Parathyroid adenoma (tissue), 2 donors: Measurements from ENCODE around the gene MPZL1.

Experiments used
- H2AFZ ChIP-seq: fragments of 300-600 bp; sonication (generic); one replicate; pipeline ENCODE4 v1.7.0; 2017; ENCODE audit warnings: antibody characterized with exemption, mild to moderate bottlenecking
- H3K27ac ChIP-seq: fragments of 300-600 bp; sonication (generic); one replicate; pipeline ENCODE4 v1.7.0; 2017
- H3K27me3 ChIP-seq: fragments of 300-600 bp; sonication (generic); one replicate; pipeline ENCODE4 v1.7.0; 2017; ENCODE audit warnings: low read length; ENCODE audit not compliant: control insufficient read depth, insufficient read depth
- H3K36me3 ChIP-seq: fragments of 300-600 bp; sonication (generic); one replicate; pipeline ENCODE4 v1.7.0; 2017; ENCODE audit warnings: low read length; ENCODE audit not compliant: control insufficient read depth, insufficient read depth
- H3K4me1 ChIP-seq: fragments of 300-600 bp; sonication (generic); one replicate; pipeline ENCODE4 v1.7.0; 2017; ENCODE audit warnings: control low read depth
- H3K4me2 ChIP-seq: fragments of 300-600 bp; sonication (generic); one replicate; pipeline ENCODE4 v1.7.0; 2017; ENCODE audit warnings: low read length
- H3K4me3 ChIP-seq: fragments of 300-600 bp; sonication (generic); one replicate; pipeline ENCODE4 v1.7.0; 2017; ENCODE audit warnings: low read depth, low read length
- H3K79me2 ChIP-seq: fragments of 300-600 bp; sonication (generic); one replicate; pipeline ENCODE4 v1.7.0; 2017; ENCODE audit warnings: control low read depth
- H3K9ac ChIP-seq: fragments of 300-600 bp; sonication (generic); one replicate; pipeline ENCODE4 v1.7.0; 2017; ENCODE audit warnings: mild to moderate bottlenecking
- H3K9me3 ChIP-seq: fragments of 300-600 bp; sonication (generic); one replicate; pipeline ENCODE4 v1.7.0; 2017; ENCODE audit warnings: low read length; ENCODE audit not compliant: control insufficient read depth
- CTCF ChIP-seq: fragments of 300-600 bp; sonication (generic); IDR thresholded peaks from one replicate; pipeline ENCODE4 v1.7.0; 2017; ENCODE audit warnings: antibody characterized with exemption, mild to moderate bottlenecking
- donor health status: primary hyperparathyroidism.

MPZL1 gene

GRCh38 chr1:167820684-167821355, 99.0 kb downstream of the MPZL1 start:
- H3K27ac ChIP-seq: no peak overlapping the region
- TF ChIP-seq CTCF: no peak
- H3K4me1 ChIP-seq: no peaks in the 10 kb centered on the region
- no peaks in the 10 kb centered on the region for H3K9me3 ChIP-seq
- no peaks in the 10 kb centered on the region for H3K27me3 ChIP-seq
- H2AFZ ChIP-seq: peak overlapping the region; percentile 72
- H3K4me2 ChIP-seq: peak overlapping the region; percentile 72
- no peaks in the 10 kb centered on the region for H3K36me3 ChIP-seq
- peak overlapping the region; percentile 48 for H3K4me3 ChIP-seq
- no peaks in the 10 kb centered on the region for H3K79me2 ChIP-seq
- no peak overlapping the region for H3K9ac ChIP-seq

GRCh38 chr1:167821356-167821685, 99.5 kb downstream of the MPZL1 start:
- no peak for TF ChIP-seq CTCF

GRCh38 chr1:167821969-167822685, 100.3 kb downstream of the MPZL1 start:
- H3K36me3 ChIP-seq: no peaks in the 10 kb centered on the region
- no peak overlapping the region for H3K4me2 ChIP-seq
- no peaks in the 10 kb centered on the region for H3K79me2 ChIP-seq
- no peaks in the 10 kb centered on the region for H3K9me3 ChIP-seq
- no peak overlapping the region for H3K9ac ChIP-seq
- H3K4me3 ChIP-seq: no peak overlapping the region
- no peak for TF ChIP-seq CTCF
- no peaks in the 10 kb centered on the region for H3K27me3 ChIP-seq
- H3K27ac ChIP-seq: no peak overlapping the region
- H3K4me1 ChIP-seq: no peaks in the 10 kb centered on the region
- H2AFZ ChIP-seq: no peak overlapping the region

More at GRCh38 chr1:167821356-167821685, 99.5 kb downstream of the MPZL1 start:
- no peaks in the 10 kb centered on the region for H3K79me2 ChIP-seq
- H3K4me3 ChIP-seq: no peak overlapping the region
- no peak overlapping the region for H2AFZ ChIP-seq
- no peaks in the 10 kb centered on the region for H3K36me3 ChIP-seq
- no peaks in the 10 kb centered on the region for H3K27me3 ChIP-seq
- no peak overlapping the region for H3K4me2 ChIP-seq
- H3K27ac ChIP-seq: no peak overlapping the region
- H3K4me1 ChIP-seq: no peaks in the 10 kb centered on the region
- no peak overlapping the region for H3K9ac ChIP-seq
- H3K9me3 ChIP-seq: no peaks in the 10 kb centered on the region

- no peak overlapping the region for H3K27ac ChIP-seq
- no peak overlapping the region for H2AFZ ChIP-seq
- H3K36me3 ChIP-seq: no peaks in the 10 kb centered on the region
- no peaks in the 10 kb centered on the region for H3K4me1 ChIP-seq
- H3K27me3 ChIP-seq: no peaks in the 10 kb centered on the region
- TF ChIP-seq CTCF: no peak
- no peak overlapping the region for H3K9ac ChIP-seq
- no peaks in the 10 kb centered on the region for H3K79me2 ChIP-seq
- H3K9me3 ChIP-seq: no peaks in the 10 kb centered on the region
- no peak overlapping the region for H3K4me3 ChIP-seq
- no peak overlapping the region for H3K4me2 ChIP-seq
Observed at GRCh38 chr1:167824163-167824794, 102.5 kb downstream of the MPZL1 start.
